Measurements from ENCODE around the gene SHC3. TPM values are rescaled to one million over a fixed set of nuclear protein-coding genes. Genes with fewer than 3 reads are reported as not detected.

The SHC3 gene
- total RNA-seq, 1 experiment from 2014 or later: 0.27 TPM

DNA sequence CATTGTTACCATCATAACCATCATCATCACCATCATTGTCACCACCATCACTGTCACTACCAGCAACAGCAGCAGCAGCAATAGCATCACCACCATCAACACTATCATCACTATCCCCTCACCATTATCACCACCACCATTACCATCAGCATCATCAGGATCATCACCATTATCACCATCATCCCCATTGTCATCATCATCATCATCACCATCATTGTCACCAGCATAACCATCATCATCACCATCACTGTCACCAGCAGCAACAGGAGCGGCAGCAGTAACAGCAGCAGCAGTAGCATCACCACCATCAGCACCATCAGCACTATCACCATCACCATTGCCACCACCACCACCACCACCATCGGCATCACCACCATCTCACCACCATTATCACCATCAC is 139.0 kb downstream of the SHC3 start:
- BruUV-seq (replicated peaks): no TSS peak
- Histone ChIP-seq H3K9me3 (ENCODE audit: control insufficient read depth in 1 of 2, insufficient read depth in 1 of 2, low read depth in 1 of 2, low read length in 2 of 2) (no peaks in the 10 kb centered on the region), H3K79me2 (ENCODE audit: insufficient read depth, low read length) (no peaks in the 10 kb centered on the region), H3K4me3 (replicated peaks in 1 of 2; ENCODE audit: low read depth in 1 of 2, low read length in 2 of 2) (no peak overlapping the region), H3K4me1 (ENCODE audit: control insufficient read depth in 1 of 2, insufficient read depth in 2 of 2, low read length in 2 of 2) (no peaks in the 10 kb centered on the region), H4K20me1 (ENCODE audit: insufficient read depth) (no peaks in the 10 kb centered on the region), H3K9ac (ENCODE audit: low read length) (no peak overlapping the region), H3K4me2 (ENCODE audit: low read length) (no peak overlapping the region), H3K9me2 (ENCODE audit: insufficient read depth) (no peaks in the 10 kb centered on the region), H3K27ac (ENCODE audit: low read depth, low read length) (no peak overlapping the region), H3K36me3 (ENCODE audit: control insufficient read depth in 1 of 2, insufficient read depth in 2 of 2, low read length in 2 of 2) (no peaks in the 10 kb centered on the region), H2AFZ (ENCODE audit: low read depth, low read length, poor library complexity, severe bottlenecking) (no peak overlapping the region), H3K27me3 (ENCODE audit: insufficient read depth, low read length) (no peaks in the 10 kb centered on the region; the same call in 1 of the 2 replicates)
- no peak for DNase-seq (ENCODE audit: low read depth, low spot score)
- intact Hi-C loops (cut with micrococcal nuclease): loop anchor here (10.0 kb wide), 1 partner anchor 235 kb away; no protein-coding TSS in a partner anchor
- ChIA-PET RAD21 (ENCODE audit: low non-redundant PET in 1 of 2, low total read pairs in 2 of 2, uncharacterized antibody in 2 of 2, unreplicated experiment in 2 of 2) (no interaction called here), CTCF (no interaction called here), POLR2A (no interaction called here)
- TF ChIP-seq EZH2 (IDR thresholded peaks at IDR 0.05) (no peak), ELF1 (IDR thresholded peaks at IDR 0.05; ENCODE audit: borderline replicate concordance, low read depth) (no peak), POLR2A (IDR thresholded peaks at IDR 0.05; ENCODE audit: borderline replicate concordance, extremely low read depth, insufficient read depth, insufficient read length) (no peak), JUND (IDR thresholded peaks at IDR 0.05) (no peak), RAD21 (IDR thresholded peaks at IDR 0.05; ENCODE audit: low read depth) (no peak), YY1 (IDR thresholded peaks at IDR 0.05; ENCODE audit: extremely low read depth, insufficient replicate concordance, low read depth, low read length) (no peak), POLR2AphosphoS5 (IDR thresholded peaks at IDR 0.05; ENCODE audit: low read depth, low read length) (no peak), TCF7L2 (IDR thresholded peaks at IDR 0.05; ENCODE audit: borderline replicate concordance, extremely low read depth, insufficient read depth, insufficient read length) (no peak), SRF (IDR thresholded peaks at IDR 0.05; ENCODE audit: low read depth) (no peak), MAX (IDR thresholded peaks at IDR 0.05) (no peak), ZNF274 (IDR thresholded peaks at IDR 0.05; ENCODE audit: low read depth, low read length) (no peak), EZH2phosphoT487 (IDR thresholded peaks at IDR 0.05; ENCODE audit: borderline replicate concordance) (no peak), SIN3A (IDR thresholded peaks at IDR 0.05; ENCODE audit: low read depth) (no peak)
- TF ChIP-seq, protein P1, sequence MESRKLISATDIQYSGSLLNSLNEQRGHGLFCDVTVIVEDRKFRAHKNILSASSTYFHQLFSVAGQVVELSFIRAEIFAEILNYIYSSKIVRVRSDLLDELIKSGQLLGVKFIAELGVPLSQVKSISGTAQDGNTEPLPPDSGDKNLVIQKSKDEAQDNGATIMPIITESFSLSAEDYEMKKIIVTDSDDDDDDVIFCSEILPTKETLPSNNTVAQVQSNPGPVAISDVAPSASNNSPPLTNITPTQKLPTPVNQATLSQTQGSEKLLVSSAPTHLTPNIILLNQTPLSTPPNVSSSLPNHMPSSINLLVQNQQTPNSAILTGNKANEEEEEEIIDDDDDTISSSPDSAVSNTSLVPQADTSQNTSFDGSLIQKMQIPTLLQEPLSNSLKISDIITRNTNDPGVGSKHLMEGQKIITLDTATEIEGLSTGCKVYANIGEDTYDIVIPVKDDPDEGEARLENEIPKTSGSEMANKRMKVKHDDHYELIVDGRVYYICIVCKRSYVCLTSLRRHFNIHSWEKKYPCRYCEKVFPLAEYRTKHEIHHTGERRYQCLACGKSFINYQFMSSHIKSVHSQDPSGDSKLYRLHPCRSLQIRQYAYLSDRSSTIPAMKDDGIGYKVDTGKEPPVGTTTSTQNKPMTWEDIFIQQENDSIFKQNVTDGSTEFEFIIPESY (IDR thresholded peaks at IDR 0.05; ENCODE audit: extremely low read depth, insufficient replicate concordance, low read length): no peak
- TF ChIP-seq, protein P2, sequence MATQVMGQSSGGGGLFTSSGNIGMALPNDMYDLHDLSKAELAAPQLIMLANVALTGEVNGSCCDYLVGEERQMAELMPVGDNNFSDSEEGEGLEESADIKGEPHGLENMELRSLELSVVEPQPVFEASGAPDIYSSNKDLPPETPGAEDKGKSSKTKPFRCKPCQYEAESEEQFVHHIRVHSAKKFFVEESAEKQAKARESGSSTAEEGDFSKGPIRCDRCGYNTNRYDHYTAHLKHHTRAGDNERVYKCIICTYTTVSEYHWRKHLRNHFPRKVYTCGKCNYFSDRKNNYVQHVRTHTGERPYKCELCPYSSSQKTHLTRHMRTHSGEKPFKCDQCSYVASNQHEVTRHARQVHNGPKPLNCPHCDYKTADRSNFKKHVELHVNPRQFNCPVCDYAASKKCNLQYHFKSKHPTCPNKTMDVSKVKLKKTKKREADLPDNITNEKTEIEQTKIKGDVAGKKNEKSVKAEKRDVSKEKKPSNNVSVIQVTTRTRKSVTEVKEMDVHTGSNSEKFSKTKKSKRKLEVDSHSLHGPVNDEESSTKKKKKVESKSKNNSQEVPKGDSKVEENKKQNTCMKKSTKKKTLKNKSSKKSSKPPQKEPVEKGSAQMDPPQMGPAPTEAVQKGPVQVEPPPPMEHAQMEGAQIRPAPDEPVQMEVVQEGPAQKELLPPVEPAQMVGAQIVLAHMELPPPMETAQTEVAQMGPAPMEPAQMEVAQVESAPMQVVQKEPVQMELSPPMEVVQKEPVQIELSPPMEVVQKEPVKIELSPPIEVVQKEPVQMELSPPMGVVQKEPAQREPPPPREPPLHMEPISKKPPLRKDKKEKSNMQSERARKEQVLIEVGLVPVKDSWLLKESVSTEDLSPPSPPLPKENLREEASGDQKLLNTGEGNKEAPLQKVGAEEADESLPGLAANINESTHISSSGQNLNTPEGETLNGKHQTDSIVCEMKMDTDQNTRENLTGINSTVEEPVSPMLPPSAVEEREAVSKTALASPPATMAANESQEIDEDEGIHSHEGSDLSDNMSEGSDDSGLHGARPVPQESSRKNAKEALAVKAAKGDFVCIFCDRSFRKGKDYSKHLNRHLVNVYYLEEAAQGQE (IDR thresholded peaks at IDR 0.05; ENCODE audit: low read depth): no peak
- TF ChIP-seq, protein P3, sequence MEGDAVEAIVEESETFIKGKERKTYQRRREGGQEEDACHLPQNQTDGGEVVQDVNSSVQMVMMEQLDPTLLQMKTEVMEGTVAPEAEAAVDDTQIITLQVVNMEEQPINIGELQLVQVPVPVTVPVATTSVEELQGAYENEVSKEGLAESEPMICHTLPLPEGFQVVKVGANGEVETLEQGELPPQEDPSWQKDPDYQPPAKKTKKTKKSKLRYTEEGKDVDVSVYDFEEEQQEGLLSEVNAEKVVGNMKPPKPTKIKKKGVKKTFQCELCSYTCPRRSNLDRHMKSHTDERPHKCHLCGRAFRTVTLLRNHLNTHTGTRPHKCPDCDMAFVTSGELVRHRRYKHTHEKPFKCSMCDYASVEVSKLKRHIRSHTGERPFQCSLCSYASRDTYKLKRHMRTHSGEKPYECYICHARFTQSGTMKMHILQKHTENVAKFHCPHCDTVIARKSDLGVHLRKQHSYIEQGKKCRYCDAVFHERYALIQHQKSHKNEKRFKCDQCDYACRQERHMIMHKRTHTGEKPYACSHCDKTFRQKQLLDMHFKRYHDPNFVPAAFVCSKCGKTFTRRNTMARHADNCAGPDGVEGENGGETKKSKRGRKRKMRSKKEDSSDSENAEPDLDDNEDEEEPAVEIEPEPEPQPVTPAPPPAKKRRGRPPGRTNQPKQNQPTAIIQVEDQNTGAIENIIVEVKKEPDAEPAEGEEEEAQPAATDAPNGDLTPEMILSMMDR (IDR thresholded peaks at IDR 0.05 in 2 of 3, conservative IDR thresholded peaks at IDR 0.05 in 1 of 3; ENCODE audit: borderline replicate concordance in 1 of 3, insufficient read depth in 1 of 3, low read depth in 2 of 3, low read length in 2 of 3): no peak
- no peak for ATAC-seq

All from HCT116 (cell line).